Activated effector memory CD4-positive, alpha-beta T cell treated with anti-CD3 and anti-CD28 coated beads, Interleukin-2, amount 50 U/mL, for 16 hours (primary cell): ENCODE data around the gene NRP1.

Experiments used
- DNase-seq: peaks from one replicate; pipeline ENCODE4 v3.0.0-alpha.2; 2020

The NRP1 gene

GRCh38 chr10:33174674-33175434 lies 159.6 kb downstream of the NRP1 start:
- DNase-seq = no peak

GRCh38 chr10:33165911-33166310 lies 168.6 kb downstream of the NRP1 start:
- no peak for DNase-seq

- no peak for DNase-seq
These were observed 170.3 kb downstream of the NRP1 start for GRCh38 chr10:33164060-33164709.

GRCh38 chr10:33162248-33162575 lies 172.3 kb downstream of the NRP1 start:
- DNase-seq = no peak

GRCh38 chr10:33161550-33162247 lies 172.8 kb downstream of the NRP1 start:
- no peak for DNase-seq

GRCh38 chr10:33160151-33160550 lies 174.3 kb downstream of the NRP1 start:
- no peak for DNase-seq

- DNase-seq = no peak
These were observed 177.4 kb downstream of the NRP1 start for GRCh38 chr10:33157103-33157502.

GRCh38 chr10:33155720-33156638 lies 178.5 kb downstream of the NRP1 start:
- DNase-seq = peak; percentile 69

GRCh38 chr10:33154590-33154989 lies 179.9 kb downstream of the NRP1 start:
- DNase-seq = no peak

GRCh38 chr10:33153968-33154327 lies 180.5 kb downstream of the NRP1 start:
- no peak for DNase-seq

- DNase-seq = no peak
These were observed 181.1 kb downstream of the NRP1 start for GRCh38 chr10:33153251-33153967.

GRCh38 chr10:33152750-33153149 lies 181.7 kb downstream of the NRP1 start:
- no peak for DNase-seq

- DNase-seq = no peak
These were observed 182.3 kb downstream of the NRP1 start for GRCh38 chr10:33152146-33152545.

GRCh38 chr10:33151344-33151864 lies 183.1 kb downstream of the NRP1 start:
- DNase-seq = no peak

- no peak for DNase-seq
These were observed 183.6 kb downstream of the NRP1 start for GRCh38 chr10:33150889-33151288.

GRCh38 chr10:33150146-33150545 lies 184.3 kb downstream of the NRP1 start:
- no peak for DNase-seq

GRCh38 chr10:33147013-33147310 lies 187.5 kb downstream of the NRP1 start:
- no peak for DNase-seq

- DNase-seq = no peak
These were observed 188.1 kb downstream of the NRP1 start for GRCh38 chr10:33146189-33147012.

GRCh38 chr10:33145451-33146188 lies 188.8 kb downstream of the NRP1 start:
- no peak for DNase-seq

- DNase-seq = peak; percentile 83
These were observed 191.2 kb downstream of the NRP1 start for GRCh38 chr10:33143160-33143728.
